Adrenal gland (tissue), 12 donors: ENCODE results near the gene BIRC5. TPM values are rescaled to one million over a fixed set of nuclear protein-coding genes. Genes with fewer than 3 reads are reported as not detected.

Experiments
- DNase-seq, 7 donors: peaks; one replicate each; pipeline ENCODE4 v3.0.0-alpha.2; 2019 to 2020
- H3K27ac ChIP-seq, 5 donors: fragments of 200-600 bp; sonication (generic) in 4 of 5; 1 replicate in 3 of 5; 2 replicates in 2 of 5; pipeline versions ENCODE4 v1.5.1 to v1.8.0; 2016 to 2020; ENCODE audit warnings: mild to moderate bottlenecking in 1 of 5
- H3K27me3 ChIP-seq: fragments of 200-600 bp; 2 replicates; pipeline ENCODE4 v1.8.0; 2021
- H3K36me3 ChIP-seq, 2 donors: fragments of 200-600 bp; replicated peaks in 1 of 2; 1 replicate in 1 of 2; 2 replicates in 1 of 2; pipeline versions ENCODE4 v1.5.1 to v1.8.0; 2018 to 2022
- H3K4me1 ChIP-seq, 2 donors: fragments of 200-600 bp; replicated peaks in 1 of 2; 1 replicate in 1 of 2; 2 replicates in 1 of 2; pipeline versions ENCODE4 v1.5.1 to v1.8.0; 2018 to 2021
- H3K4me3 ChIP-seq, 4 donors: fragments of 200-600 bp; sonication (generic) in 3 of 4; one replicate each; pipeline ENCODE4 v1.5.1; 2016 to 2018
- H3K9me3 ChIP-seq, 3 donors: fragments of 200-600 bp; sonication (generic) in 1 of 3; replicated peaks in 1 of 3; 1 replicate in 2 of 3; 2 replicates in 1 of 3; pipeline versions ENCODE4 v1.5.1 to v1.8.0; 2016 to 2021
- CTCF ChIP-seq, 6 experiments: fragments of 450-650 bp in 4 of 6; fragments of 200-600 bp in 2 of 6; sonication (generic) in 1 of 6; IDR thresholded peaks; 1 replicate in 5 of 6; 2 replicates in 1 of 6; pipeline versions ENCODE4 v1.5.1 to v1.8.0; 2016 to 2021; ENCODE audit warnings: antibody characterized with exemption in 6 of 6, mild to moderate bottlenecking in 2 of 6, moderate library complexity in 1 of 6
- POLR2A ChIP-seq, 2 donors: fragments of 450-650 bp; IDR thresholded peaks; one replicate each; pipeline ENCODE4 v1.6.1; 2017; ENCODE audit warnings: antibody characterized with exemption in 2 of 2, mild to moderate bottlenecking in 2 of 2, moderate library complexity in 1 of 2
- WGBS, 4 donors: extraction: QIAGEN DNeasy Blood & Tissue Kit in 2 of 4; methylation state at CpG; one replicate each; pipeline versions ENCODE4 v1.1.5 to v1.1.7; 2013 to 2017; 5-methylcytosine and 5-hydroxymethylcytosine counted together
- intact Hi-C, 2 donors: fragments of 100-400 bp; cut with DNase I; formaldehyde crosslinking; loops; one replicate each; pipeline versions ENCODE4 v1.14.1 to v1.15.0; 2022 to 2023
- polyA plus RNA-seq, 3 donors: library from polyadenylated mRNA; stranded (reverse); fragments of 200-250 nt in 2 of 3; fragments of 350-450 nt in 1 of 3; fragmentation: Illumina TruSeq in 1 of 3; extraction: RNeasy Lipid Tissue Mini Kit (QIAGEN cat#74804) in 1 of 3; gene quantifications; one replicate each; pipeline ENCODE4 v1.2.3, GENCODE V29; 2013 to 2014
- total RNA-seq, 9 donors: library from RNA; depleted of rRNA in 4 of 9; stranded (reverse); fragments of >200 nt in 4 of 9; fragments of 120-200 nt in 1 of 9; fragmentation: NEBNext Ultra II Directional in 1 of 9; extraction: Animal tissue kit (Norgen Biotek cat#: 25700) in 1 of 9; gene quantifications; one replicate each; pipeline versions ENCODE4 v1.1.0 to v1.2.4, GENCODE V29; 2013 to 2023
- donor health status: healthy with polysubstance abuse.
- donor health status: Bipolar disorder and iron deficiency.
- donor health status: DM: yes; HTN: yes; CAD: no.
- donor health status: DM: no; HTN: no; CAD: no.
- donor health status: DM: no; HTN: no; CAD: no.
- donor health status: DM: yes; HTN: yes; CAD: no.

BIRC5 gene
- total and polyA plus RNA-seq, 12 donors, result 0.12 to 17.6 (median 1.3) TPM

DNA sequence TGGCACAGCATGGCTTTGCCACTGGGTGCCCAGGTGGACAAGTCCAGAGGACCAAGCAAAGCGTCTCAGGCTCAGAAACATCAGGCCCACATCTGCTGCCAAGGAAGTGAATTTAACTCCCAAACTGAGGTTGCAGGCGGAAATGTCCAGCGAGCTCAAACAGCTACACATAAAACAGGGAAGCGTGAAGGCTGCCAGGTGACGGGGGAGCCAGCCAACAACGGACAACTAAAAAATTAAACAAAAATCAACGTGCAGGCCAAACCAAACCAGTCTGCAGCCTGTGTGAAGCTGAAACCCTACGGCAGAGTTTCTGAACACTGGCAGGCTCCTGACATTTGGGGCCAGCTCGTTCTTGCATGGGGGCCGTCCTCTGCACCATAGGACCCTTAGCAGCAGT lies 29.7 kb upstream of the BIRC5 start:
- 81 to 92% (median 88%) methylated on average over 9 to 10 of the region's 10 CpGs for WGBS, 4 donors
- intact Hi-C loops, result no loop called here
- Histone ChIP-seq H3K4me1 (peaks cover 0 to 17% of the 10 kb centered on the region in 2 donors), H3K27me3 (no peaks in the 10 kb centered on the region), H3K4me3 (no peak overlapping the region), H3K27ac (no peak overlapping the region), H3K9me3 (no peaks in the 10 kb centered on the region), H3K36me3 (no peaks in the 10 kb centered on the region)
- TF ChIP-seq CTCF (IDR thresholded peaks at IDR 0.05) (no peak), POLR2A (IDR thresholded peaks at IDR 0.05) (no peak)
- DNase-seq, result no peak

DNA sequence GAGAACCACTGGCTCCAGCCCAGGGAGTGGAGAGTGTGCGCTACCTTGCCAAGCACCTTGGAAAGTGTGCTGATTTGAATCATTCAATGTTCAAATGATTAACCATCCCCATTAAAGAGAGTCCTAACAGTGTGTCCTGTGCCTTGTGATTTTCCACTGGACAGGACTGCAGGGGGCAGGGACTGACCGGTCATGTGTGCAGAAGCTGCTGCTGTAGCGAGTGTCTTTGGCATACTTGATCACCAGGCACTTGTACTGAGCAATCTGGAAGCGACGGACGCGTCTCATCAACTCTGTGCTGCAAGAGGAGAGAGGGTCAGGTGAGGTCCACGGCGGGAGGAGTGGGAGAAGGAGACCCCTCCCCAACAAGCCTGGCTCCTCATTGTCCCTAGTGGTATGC lies 29.2 kb upstream of the BIRC5 start:
- no peak for DNase-seq
- 89 to 98% (median 93%) methylated on average over 7 to 9 of the region's 9 CpGs for WGBS, 4 donors
- no peaks in the 10 kb centered on the region for H3K36me3 ChIP-seq
- H3K4me1 ChIP-seq, result peaks cover 0 to 12% of the 10 kb centered on the region in 2 donors
- H3K27ac ChIP-seq, result no peak overlapping the region
- H3K27me3 ChIP-seq, result no peaks in the 10 kb centered on the region
- H3K9me3 ChIP-seq, result no peaks in the 10 kb centered on the region
- H3K4me3 ChIP-seq, result no peak overlapping the region
- no peak for TF ChIP-seq POLR2A (IDR thresholded peaks at IDR 0.05)
- TF ChIP-seq CTCF (IDR thresholded peaks at IDR 0.05), result no peak
- intact Hi-C loops, result no loop called here

DNA sequence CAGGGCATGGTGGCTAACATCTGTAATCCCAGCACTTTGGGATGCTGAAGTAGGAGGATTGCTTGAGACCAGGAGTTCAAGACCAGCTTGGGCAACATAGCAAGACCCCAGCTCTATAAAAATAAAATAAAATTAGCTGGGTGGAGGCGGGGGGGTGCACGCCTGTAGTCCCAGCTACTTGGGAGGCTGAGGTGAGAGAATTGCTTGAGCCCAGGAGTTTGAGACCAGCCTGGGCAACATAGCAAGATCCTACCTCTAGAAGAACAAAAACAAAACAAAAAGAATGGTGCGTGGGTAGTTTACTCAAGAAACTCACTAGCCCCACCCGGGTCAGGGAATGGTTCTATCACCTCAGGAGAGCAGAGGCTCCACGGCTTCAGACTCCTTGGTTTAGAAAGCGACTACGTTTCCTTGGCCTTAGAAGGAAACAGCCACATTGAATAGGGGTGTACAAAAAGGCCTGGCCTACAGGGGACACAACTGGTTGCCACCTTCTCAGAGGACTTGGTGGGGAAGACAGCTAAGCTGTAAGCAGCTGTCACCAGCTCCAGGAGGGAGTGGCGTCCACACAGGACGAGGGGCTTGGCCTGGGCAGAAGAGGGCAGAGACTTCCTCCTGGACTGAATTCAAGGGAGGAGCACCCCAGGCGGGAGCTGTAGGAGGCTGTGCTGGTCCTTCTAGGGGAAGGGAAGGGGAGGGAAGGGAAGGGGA lies 27.9 kb upstream of the BIRC5 start:
- DNase-seq, result peak in 3 of 7 donors; percentile 35 to 48 (median 37)
- TF ChIP-seq POLR2A (IDR thresholded peaks at IDR 0.05), result no peak
- TF ChIP-seq CTCF (IDR thresholded peaks at IDR 0.05), result no peak
- Histone ChIP-seq H3K27ac (peak overlapping the region in 2 of 5 donors; percentile 4 to 81), H3K36me3 (no peaks in the 10 kb centered on the region), H3K4me1 (peaks cover 0 to 9% of the 10 kb centered on the region in 2 donors), H3K27me3 (no peaks in the 10 kb centered on the region), H3K9me3 (no peaks in the 10 kb centered on the region), H3K4me3 (peak overlapping the region in 1 of 4 donors; percentile 67)
- 57 to 76% (median 64%) methylated on average over 7 to 10 of the region's 10 CpGs for WGBS, 4 donors
- intact Hi-C loops, result no loop called here

- Histone ChIP-seq H3K27me3 (no peaks in the 10 kb centered on the region), H3K36me3 (no peaks in the 10 kb centered on the region), H3K9me3 (no peaks in the 10 kb centered on the region), H3K4me1 (peaks cover 0 to 9% of the 10 kb centered on the region in 2 donors), H3K27ac (peak within 1 kb of the TSS in 2 of 5 donors; percentile 4 to 81), H3K4me3 (peak within 1 kb of the TSS in 2 of 4 donors; percentile 22 to 67)
- intact Hi-C loops, result no loop called here
- peak in 1 of 2 donors; percentile 20 for TF ChIP-seq POLR2A (IDR thresholded peaks at IDR 0.05)
- peak; percentile 52 to 93 (median 69) for TF ChIP-seq CTCF (IDR thresholded peaks at IDR 0.05)
- 5 to 19% (median 7%) methylated on average over 14 to 57 of the region's 57 CpGs for WGBS, 4 donors
- peak; percentile 94 to 98 (median 97) for DNase-seq
Observed at GRCh38 chr17:78186692-78187595, 27.1 kb upstream of the BIRC5 start, which contains the start of the genes AFMID and TK1. AFMID (plus strand) TSS chr17:78187362; CDS start chr17:78187371, 9 bp downstream. TK1 (minus strand) TSS chr17:78187052; CDS start chr17:78186994, 58 bp downstream.
